HG02623 (cell line): ENCODE measurements around the gene EVI5L.
"Not testable (repeated sequence)": the region's sequence is repeated elsewhere in the genome, so short reads cannot be mapped to it uniquely, and the experiment has no call there.

Experiments used
- ATAC-seq: cut with Tn5 transposase; IDR thresholded peaks from one replicate; pipeline ENCODE4 v1.9.1; 2021; ENCODE audit warnings: moderate library complexity; ENCODE audit not compliant: unreplicated experiment

The EVI5L gene

GRCh38 chr19:7816040-7816439 lies 14.0 kb upstream of the EVI5L start:
- ATAC-seq = not testable (repeated sequence)

DNA sequence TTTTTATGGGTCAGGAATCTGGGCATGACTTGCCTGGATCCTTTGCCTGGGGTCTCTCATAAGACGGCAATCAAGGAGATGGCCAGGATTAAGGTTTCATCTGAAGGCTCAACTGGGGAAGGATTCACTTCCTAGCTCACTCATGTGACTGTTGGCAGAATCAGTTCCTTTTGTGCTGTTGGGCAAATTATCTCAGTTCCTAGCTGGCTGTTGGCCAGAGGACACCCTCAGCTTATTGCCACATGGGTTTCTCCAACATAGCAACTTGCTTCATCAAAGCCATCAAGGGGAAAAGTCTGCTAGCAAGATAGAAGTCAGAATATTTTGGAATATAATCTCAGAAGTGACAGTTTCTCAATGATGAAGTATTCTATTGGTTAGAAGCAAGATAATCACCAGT lies 12.2 kb upstream of the EVI5L start:
- no peak for ATAC-seq

DNA sequence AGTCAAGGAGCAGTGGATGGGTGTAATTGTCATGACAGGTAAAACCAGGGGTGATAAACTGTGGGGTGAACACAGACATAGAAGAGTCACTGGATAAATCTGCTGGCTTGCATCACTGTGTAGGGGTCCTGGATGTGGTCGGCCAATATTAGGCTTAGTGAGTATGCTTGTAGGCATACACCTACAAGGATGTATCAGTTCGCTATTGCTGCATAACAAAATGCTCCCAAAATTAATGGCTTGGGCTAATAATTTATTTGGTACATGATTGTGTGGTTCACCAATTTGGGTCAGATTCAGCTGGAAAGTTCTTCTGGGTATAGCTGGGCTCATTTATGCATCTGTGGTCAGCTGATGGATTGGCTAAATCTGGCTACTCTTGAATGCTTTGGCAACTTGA lies 11.2 kb upstream of the EVI5L start:
- no peak for ATAC-seq

GRCh38 chr19:7819337-7819736 lies 10.7 kb upstream of the EVI5L start:
- no peak for ATAC-seq

DNA sequence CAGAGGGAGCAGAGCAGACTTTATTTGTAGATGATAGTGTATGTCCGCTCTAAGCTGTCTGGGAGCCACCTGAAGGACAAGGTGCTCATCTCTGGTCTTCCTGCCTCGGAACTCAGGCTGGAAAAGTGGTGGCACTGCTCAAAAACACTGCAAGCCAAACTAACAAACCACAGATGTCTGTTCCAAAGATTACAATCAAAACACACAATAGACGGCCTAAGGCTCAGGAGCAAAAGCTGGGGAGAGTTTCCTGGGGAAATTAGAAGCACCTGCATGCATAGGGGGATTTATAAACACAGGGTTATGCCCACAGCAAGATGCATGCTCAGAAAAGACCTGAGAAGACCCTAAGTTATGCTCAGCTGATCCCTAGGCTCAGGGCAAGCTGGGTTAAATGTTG lies 9.4 kb upstream of the EVI5L start:
- ATAC-seq = no peak

GRCh38 chr19:7822910-7823515 lies 7.0 kb upstream of the EVI5L start:
- no peak for ATAC-seq

DNA sequence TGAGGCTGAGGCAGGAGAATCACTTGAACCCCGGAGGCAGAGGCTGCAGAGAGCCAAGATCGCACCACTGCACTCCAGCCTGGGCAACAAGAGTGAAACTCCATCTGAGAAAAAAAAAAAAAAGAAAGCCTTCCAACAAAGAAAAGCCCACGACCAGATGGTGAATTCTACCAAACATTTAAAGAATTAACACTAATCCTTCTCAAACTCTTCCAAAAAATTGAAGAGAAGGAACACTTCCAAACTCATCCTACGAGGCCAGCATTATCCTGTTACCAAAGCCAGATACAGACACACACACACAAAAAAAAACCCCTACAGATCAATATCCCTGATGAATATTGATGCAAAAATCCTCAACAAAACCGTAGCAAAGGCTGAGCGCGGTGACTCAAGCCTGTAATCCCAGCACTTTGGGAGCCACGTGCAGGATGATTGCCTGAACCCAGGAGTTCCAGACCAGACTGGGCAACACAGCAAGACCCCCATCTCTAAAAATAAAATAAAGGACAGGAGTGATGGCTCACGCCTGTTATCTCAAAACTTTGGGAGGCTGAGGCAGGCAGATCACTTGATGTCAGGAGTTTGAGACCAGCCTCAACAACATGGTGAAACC lies 6.2 kb upstream of the EVI5L start:
- no peak for ATAC-seq

GRCh38 chr19:7829166-7829520 lies 875 bp upstream of the EVI5L start:
- no peak for ATAC-seq

DNA sequence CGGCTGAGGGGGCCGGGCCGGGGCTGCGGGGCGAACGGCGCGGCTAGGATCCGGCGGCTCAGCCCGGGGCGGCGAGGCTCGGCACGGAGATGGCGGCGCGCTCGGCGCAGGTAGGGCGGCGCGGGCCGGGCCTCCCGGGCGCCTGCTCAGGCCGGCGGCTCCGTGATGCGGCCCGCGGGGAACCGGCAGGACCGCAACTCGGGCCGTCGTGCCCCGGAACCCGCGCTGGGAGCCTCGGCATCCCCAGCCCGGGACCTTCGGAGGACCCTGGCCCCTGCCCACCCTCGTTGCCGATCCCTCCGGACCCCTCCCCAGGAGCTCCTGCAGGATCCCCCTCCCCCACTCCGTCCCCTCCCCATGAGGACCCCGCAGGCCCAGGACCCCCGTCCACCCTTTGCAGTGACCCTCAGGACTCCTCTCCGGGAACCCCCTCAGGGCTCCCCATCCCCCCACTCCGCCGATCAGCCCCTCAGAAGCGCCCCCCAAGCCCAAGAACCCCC lies 304 bp downstream of the EVI5L start:
- no peak for ATAC-seq

DNA sequence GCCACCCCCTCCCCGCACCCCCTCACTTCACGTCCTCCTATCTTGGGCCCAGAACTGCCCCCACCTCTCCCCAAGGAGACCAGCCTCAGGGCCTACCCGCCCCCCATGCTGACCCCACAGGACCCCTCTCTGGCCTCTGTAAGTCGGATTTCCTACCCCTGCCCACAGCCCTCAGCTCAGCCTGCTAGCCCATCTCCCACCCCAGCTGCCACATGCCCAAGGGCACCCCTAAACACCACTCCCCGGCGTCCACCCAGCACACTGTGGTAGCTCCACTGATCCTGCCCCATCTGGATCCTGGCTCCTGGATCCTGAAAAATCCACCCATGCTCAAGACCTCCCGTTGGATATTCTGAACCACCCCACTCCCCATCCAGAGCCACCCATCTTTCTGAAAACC lies 805 bp downstream of the EVI5L start:
- no peak for ATAC-seq

DNA sequence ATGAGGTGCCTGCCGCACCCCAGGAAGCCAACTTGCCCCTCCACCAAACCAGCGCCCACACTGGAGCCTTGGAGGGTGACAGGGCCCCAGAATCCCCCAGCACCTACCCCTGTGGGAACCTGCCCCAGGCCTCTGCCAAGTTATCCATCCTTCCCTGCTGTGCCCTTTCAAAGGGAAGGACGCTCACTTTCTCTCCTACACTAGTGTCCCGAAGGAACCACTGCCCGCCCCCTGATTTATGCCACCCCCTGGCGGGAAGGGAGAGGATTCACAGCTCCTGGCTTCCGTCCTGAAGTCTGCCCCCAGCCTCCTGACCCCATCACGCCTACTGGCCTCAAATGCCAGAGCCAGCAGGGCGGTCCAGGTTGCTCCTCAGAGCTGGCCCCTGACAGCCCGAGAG lies 1.4 kb downstream of the EVI5L start:
- ATAC-seq = no peak

DNA sequence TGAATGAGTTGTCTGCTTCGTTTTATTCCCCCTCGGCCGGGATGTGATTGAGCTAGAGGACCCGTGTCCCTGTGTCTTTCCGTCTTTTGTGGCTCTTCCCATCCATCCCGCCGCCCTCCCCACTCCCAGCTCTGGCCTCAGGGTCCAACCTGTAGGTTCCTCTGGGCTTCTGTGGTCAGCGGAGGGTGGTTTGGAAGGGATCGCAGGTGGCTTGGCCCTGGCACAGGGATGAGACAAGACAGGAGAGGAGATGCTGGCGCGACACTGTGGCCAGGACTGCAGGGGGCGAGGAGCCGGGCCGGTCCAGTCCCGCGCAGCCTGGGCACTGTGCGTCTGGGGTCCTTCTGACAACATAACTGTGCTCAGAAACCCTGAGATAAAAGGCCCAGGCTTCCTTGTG lies 2.0 kb downstream of the EVI5L start:
- ATAC-seq = no peak

GRCh38 chr19:7832781-7833180 lies 2.8 kb downstream of the EVI5L start:
- no peak for ATAC-seq

- ATAC-seq = no peak
Observed at GRCh38 chr19:7833225-7834099, 3.4 kb downstream of the EVI5L start.

DNA sequence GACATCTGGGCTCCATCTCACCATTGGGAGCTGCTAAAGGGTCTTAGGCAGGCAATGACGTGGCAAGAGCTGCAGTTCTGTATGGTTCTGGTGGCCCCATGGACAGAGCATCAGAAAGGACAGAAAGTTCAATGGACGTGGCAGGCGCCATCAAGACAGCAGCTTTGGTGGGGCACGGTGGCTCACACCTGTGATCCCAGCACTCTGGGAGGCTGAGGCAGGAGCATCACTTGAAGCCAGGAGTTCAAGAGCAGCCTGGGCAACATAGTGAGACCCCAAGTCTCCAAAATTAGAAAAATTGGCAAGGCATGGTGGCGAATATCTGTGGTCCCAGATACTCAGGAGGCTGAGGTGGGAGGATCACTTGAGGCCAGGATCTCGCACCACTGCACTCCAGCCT lies 9.5 kb downstream of the EVI5L start:
- no peak for ATAC-seq

DNA sequence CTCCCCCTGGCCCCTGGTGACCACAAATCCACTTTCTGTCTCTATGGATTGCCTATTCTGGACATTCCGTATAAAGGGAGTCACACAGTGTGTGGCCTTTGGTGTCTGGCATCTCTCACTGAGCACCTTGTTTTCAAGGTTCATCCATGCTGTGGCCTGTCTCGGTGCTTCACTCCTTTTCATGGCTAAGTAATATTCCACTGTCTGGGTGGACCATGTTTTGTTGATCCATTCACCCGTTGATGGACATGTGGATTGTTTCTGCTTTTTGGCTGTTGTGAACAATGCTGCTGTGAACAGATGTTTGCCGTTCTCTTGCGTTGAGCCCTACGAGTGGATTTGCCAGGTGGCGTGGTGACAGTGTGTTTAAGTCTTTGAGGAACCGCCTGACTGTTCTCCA lies 10.6 kb downstream of the EVI5L start:
- ATAC-seq = no peak

- ATAC-seq = no peak
Observed at GRCh38 chr19:7841751-7842660, 12.0 kb downstream of the EVI5L start.

DNA sequence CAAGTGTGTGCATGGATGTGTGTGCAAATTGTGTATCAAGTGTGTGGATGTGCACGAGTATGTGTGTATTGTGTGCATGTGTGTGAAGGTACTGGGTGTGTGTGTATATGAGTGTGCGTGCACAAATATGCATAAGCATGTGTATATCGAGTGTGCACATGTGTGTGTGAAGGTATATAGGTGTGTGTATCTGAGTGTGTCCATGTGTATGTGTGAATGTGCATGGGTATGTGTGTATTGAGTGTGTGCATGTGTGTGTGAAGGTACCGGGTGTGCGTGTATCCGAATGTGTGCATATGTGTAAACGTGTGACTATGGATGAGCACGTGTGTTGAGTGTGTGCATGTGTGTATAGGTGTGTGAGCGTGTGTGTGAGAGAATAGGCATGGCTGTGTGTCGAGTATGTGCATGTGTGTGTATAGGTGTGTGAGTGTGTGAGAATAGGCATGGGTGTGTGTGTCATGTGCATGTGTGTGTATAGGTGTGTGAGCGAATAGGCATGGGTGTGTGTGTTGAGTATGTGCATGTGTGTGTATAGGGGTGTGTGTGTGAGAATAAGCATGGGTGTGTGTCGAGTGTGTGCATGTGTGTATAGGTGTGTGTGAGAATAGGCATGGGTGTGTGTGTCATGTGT lies 12.8 kb downstream of the EVI5L start:
- ATAC-seq = no peak

DNA sequence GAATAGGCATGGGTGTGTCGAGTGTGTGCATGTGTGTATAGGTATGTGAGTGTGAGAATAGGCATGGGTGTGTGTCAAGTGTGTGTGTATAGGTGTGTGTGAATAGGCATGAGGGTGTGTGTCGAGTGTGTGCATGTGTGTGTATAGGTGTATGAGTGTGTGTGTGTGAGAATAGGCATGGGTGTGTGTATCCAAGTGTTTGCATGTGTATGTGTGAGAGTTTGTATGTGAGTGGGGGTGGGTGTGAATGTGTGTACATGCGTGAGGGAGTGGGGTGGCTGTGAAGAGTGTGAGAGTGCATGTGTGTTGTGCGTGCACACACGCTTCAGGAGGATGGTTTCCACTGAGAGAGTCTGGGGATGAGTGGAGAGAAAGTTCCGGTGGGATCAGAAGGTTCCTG lies 13.5 kb downstream of the EVI5L start:
- no peak for ATAC-seq

GRCh38 chr19:7844405-7844804 lies 14.4 kb downstream of the EVI5L start:
- no peak for ATAC-seq

DNA sequence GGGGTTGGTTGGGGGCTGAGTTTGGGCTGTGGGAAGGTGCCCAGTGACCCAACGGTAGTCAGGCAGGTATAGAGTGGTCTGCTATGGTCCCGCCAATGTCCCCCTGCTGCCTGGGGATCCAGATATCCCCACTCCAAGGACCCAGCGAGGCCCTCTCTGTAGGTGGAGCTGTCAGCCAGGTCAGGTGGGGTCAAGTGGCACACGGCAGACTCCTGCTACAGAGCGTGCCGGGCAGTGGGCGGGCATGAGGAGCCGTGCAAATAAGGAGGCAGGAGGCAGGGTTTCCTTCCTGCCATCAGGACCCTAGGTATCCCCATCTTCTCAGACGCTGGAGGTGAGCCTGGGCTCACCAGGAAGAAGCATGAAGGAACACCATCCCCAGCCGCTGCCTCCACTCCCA lies 14.9 kb downstream of the EVI5L start:
- ATAC-seq = no peak
